Panc1 (cell line): Measurements from ENCODE around the gene FKBP1C. TPM values are rescaled to one million over a fixed set of nuclear protein-coding genes. Genes with fewer than 3 reads are reported as not detected.

Source experiments
- ATAC-seq: fragments of 200-7000 bp; cut with Tn5 transposase; 2 replicates; pipeline ENCODE4 v1.9.1; 2020; ENCODE audit warnings: mild to moderate bottlenecking, moderate library complexity
- BruUV-seq: library from RNA; stranded (reverse); fragments of 400-500 nt; replicated peaks from 2 replicates; lab custom pipeline; 2021; lab: Mats Ljungman, UMichigan
- CTCF ChIA-PET: fragments of 300-600 bp; sonication (Branson Sonifier 250); formaldehyde crosslinking; loops from one replicate; lab custom pipeline; 2022; ENCODE audit warnings: antibody characterized with exemption; lab: Charles Lee
- POLR2A ChIA-PET: fragments of 300-600 bp; sonication (Branson Sonifier 250); formaldehyde crosslinking; loops from one replicate; lab custom pipeline; 2022; ENCODE audit warnings: antibody characterized with exemption; lab: Charles Lee
- DNase-seq: peaks from one replicate; pipeline ENCODE4 v3.0.0-alpha.2; 2010; ENCODE audit warnings: low read depth, low spot score
- H3K27ac ChIP-seq: 2 replicates; pipeline ENCODE4 v1.5.1; 2011; ENCODE audit warnings: mild to moderate bottlenecking, low read length, inconsistent platforms
- H3K27me3 ChIP-seq: fragments of 200-500 bp; sonication (Bioruptor generic); 2 replicates; pipeline ENCODE4 v1.6.0; 2014; ENCODE audit warnings: low read length, inconsistent platforms; ENCODE audit not compliant: control insufficient read depth, insufficient read depth
- H3K36me3 ChIP-seq: fragments of 200-500 bp; sonication (Bioruptor generic); 2 replicates; pipeline ENCODE4 v1.5.1; 2014; ENCODE audit warnings: inconsistent platforms, mild to moderate bottlenecking, low read length, moderate library complexity; ENCODE audit not compliant: control insufficient read depth, insufficient read depth
- H3K4me1 ChIP-seq: 2 replicates; pipeline ENCODE4 v1.5.1; 2011; ENCODE audit warnings: inconsistent platforms, mild to moderate bottlenecking, low read length, moderate library complexity; ENCODE audit not compliant: control insufficient read depth, insufficient read depth
- H3K4me3 ChIP-seq, 2 experiments: 2 replicates each; pipeline ENCODE4 v1.5.1; 2011 to 2012; ENCODE audit warnings: low read depth in 2 of 2, low read length in 2 of 2, mild to moderate bottlenecking in 2 of 2, inconsistent platforms in 1 of 2, moderate library complexity in 1 of 2
- H3K9me3 ChIP-seq: fragments of 200-500 bp; sonication (Bioruptor generic); 2 replicates; pipeline ENCODE4 v1.5.1; 2014; ENCODE audit warnings: low read depth, mild to moderate bottlenecking, inconsistent platforms, low read length, moderate library complexity; ENCODE audit not compliant: control insufficient read depth, insufficient read depth
- CTCF ChIP-seq: fragments of 450-650 bp; IDR thresholded peaks from 2 replicates; pipeline ENCODE4 v1.5.1; 2017; ENCODE audit warnings: mild to moderate bottlenecking
- POLR2AphosphoS5 ChIP-seq: IDR thresholded peaks from 2 replicates; pipeline ENCODE4 v1.6.1; 2012; ENCODE audit warnings: mild to moderate bottlenecking, low read depth, low read length, moderate library complexity
- REST ChIP-seq, 2 experiments: IDR thresholded peaks; 2 replicates each; pipeline ENCODE4 v1.6.1; 2011 to 2012; ENCODE audit warnings: low read depth in 2 of 2, control low read depth in 1 of 2, low read length in 1 of 2, mild to moderate bottlenecking in 1 of 2, moderate library complexity in 1 of 2; ENCODE audit not compliant: insufficient read depth in 1 of 2
- SIN3A ChIP-seq: IDR thresholded peaks from 2 replicates; pipeline ENCODE4 v1.6.1; 2012; ENCODE audit warnings: low read depth, mild to moderate bottlenecking, low read length, moderate library complexity, borderline replicate concordance; ENCODE audit not compliant: insufficient read depth
- TCF7L2 ChIP-seq: IDR thresholded peaks from 2 replicates; pipeline ENCODE4 v1.6.1; 2011; ENCODE audit warnings: mild to moderate bottlenecking, low read depth, low read length, inconsistent platforms
- in situ Hi-C: cut with HindIII; loops from 2 replicates; pipeline ENCODE4 v1.10.0; 2016; ENCODE audit warnings: low sequenced_read_pairs, low pct_unique_long_range_greater_than_20kb
- intact Hi-C: fragments of 100-400 bp; cut with micrococcal nuclease; formaldehyde crosslinking; loops from one replicate; pipeline ENCODE4 v1.10.0; 2022; ENCODE audit not compliant: unreplicated experiment
- total RNA-seq: library from RNA; stranded (reverse); gene quantifications from one replicate; pipeline ENCODE4 v1.2.1, GENCODE V29; 2021; ENCODE audit not compliant: unreplicated experiment

FKBP1C gene
- total RNA-seq, 1 experiment from 2014 or later: 0.49 TPM

- H3K4me1 ChIP-seq: no peaks in the 10 kb centered on the region
- intact Hi-C loops (no loop called here), in situ Hi-C loops (no loop called here)
- ATAC-seq (no peak), DNase-seq (no peak)
- no peak overlapping the region for H3K27ac ChIP-seq
- CTCF ChIA-PET: no interaction called here
- POLR2A ChIA-PET: no interaction called here
- peaks cover 2% of the 10 kb centered on the region; the same call in 1 of the 2 replicates for H3K9me3 ChIP-seq
- TF ChIP-seq CTCF: no peak
- no peak for TF ChIP-seq SIN3A
- no peak for TF ChIP-seq REST (IDR thresholded peaks at IDR 0.05; ENCODE audit: insufficient read depth in 1 of 2, low read depth in 2 of 2, low read length in 1 of 2)
- no peak for TF ChIP-seq TCF7L2
- TF ChIP-seq POLR2AphosphoS5: no peak
- H3K4me3 ChIP-seq: no peak overlapping the region
- BruUV-seq: no TSS peak
- no peaks in the 10 kb centered on the region for H3K36me3 ChIP-seq
- no peaks in the 10 kb centered on the region for H3K27me3 ChIP-seq
Observed at GRCh38 chr6:63176181-63176580, 35.1 kb upstream of the FKBP1C start.

GRCh38 chr6:63180367-63180766 lies 30.9 kb upstream of the FKBP1C start:
- no peaks in the 10 kb centered on the region; the same call in 1 of the 2 replicates for H3K9me3 ChIP-seq
- no peak for ATAC-seq
- no peaks in the 10 kb centered on the region for H3K36me3 ChIP-seq
- ChIA-PET CTCF (no interaction called here), POLR2A (no interaction called here)
- no peaks in the 10 kb centered on the region for H3K27me3 ChIP-seq
- intact Hi-C loops (no loop called here), in situ Hi-C loops (no loop called here)
- TF ChIP-seq TCF7L2: no peak
- no peak for TF ChIP-seq CTCF
- TF ChIP-seq REST (IDR thresholded peaks at IDR 0.05; ENCODE audit: insufficient read depth in 1 of 2, low read depth in 2 of 2, low read length in 1 of 2): no peak
- no peak for TF ChIP-seq SIN3A
- no peak for TF ChIP-seq POLR2AphosphoS5
- DNase-seq: no peak
- H3K27ac ChIP-seq: no peak overlapping the region
- BruUV-seq: no TSS peak
- no peaks in the 10 kb centered on the region for H3K4me1 ChIP-seq
- no peak overlapping the region for H3K4me3 ChIP-seq
